HS-5 (cell line): Measurements from ENCODE around the gene DMAP1.

Experiments used
- DNase-seq: peaks from one replicate; pipeline ENCODE4 v3.0.0-alpha.2; 2012; ENCODE audit warnings: low read depth

The DMAP1 gene

GRCh38 chr1:44229435-44230167 is 16.3 kb downstream of the DMAP1 start:
- no peak for DNase-seq

- DNase-seq = no peak
Observed at GRCh38 chr1:44230796-44231195, 17.5 kb downstream of the DMAP1 start.

- no peak for DNase-seq
Observed at GRCh38 chr1:44233593-44233992, 20.3 kb downstream of the DMAP1 start.

GRCh38 chr1:44235808-44236207 is 22.5 kb downstream of the DMAP1 start:
- no peak for DNase-seq

GRCh38 chr1:44236490-44237272 is 23.4 kb downstream of the DMAP1 start:
- no peak for DNase-seq

- no peak for DNase-seq
Observed at GRCh38 chr1:44237721-44238457, 24.6 kb downstream of the DMAP1 start.

- no peak for DNase-seq
Observed at GRCh38 chr1:44238660-44239059, 25.4 kb downstream of the DMAP1 start.

- no peak for DNase-seq
Observed at GRCh38 chr1:44239331-44239960, 26.2 kb downstream of the DMAP1 start.

- DNase-seq = no peak
Observed at GRCh38 chr1:44239961-44240371, 26.7 kb downstream of the DMAP1 start.

GRCh38 chr1:44240802-44241671 is 27.8 kb downstream of the DMAP1 start:
- DNase-seq = no peak

GRCh38 chr1:44242746-44243145 is 29.5 kb downstream of the DMAP1 start:
- DNase-seq = no peak

- DNase-seq = no peak
Observed at GRCh38 chr1:44243782-44244495, 30.7 kb downstream of the DMAP1 start.

- no peak for DNase-seq
Observed at GRCh38 chr1:44244986-44245385, 31.7 kb downstream of the DMAP1 start.

- no peak for DNase-seq
Observed at GRCh38 chr1:44246806-44247205, 33.5 kb downstream of the DMAP1 start.

- no peak for DNase-seq
Observed at GRCh38 chr1:44249543-44249942, 36.3 kb downstream of the DMAP1 start.

GRCh38 chr1:44250068-44250781 is 37.0 kb downstream of the DMAP1 start:
- DNase-seq = no peak

GRCh38 chr1:44251486-44251885 is 38.2 kb downstream of the DMAP1 start:
- no peak for DNase-seq

- no peak for DNase-seq
Observed at GRCh38 chr1:44251989-44252671, 38.9 kb downstream of the DMAP1 start.

GRCh38 chr1:44254392-44254910 is 41.2 kb downstream of the DMAP1 start:
- DNase-seq = no peak
